Measurements from ENCODE around the gene FUCA2.
A peak's percentile ranks its signal among the peaks of the same experiment; 100 is the strongest.
"Not testable (repeated sequence)": the region's sequence is repeated elsewhere in the genome, so short reads cannot be mapped to it uniquely, and the experiment has no call there.

The FUCA2 gene

DNA sequence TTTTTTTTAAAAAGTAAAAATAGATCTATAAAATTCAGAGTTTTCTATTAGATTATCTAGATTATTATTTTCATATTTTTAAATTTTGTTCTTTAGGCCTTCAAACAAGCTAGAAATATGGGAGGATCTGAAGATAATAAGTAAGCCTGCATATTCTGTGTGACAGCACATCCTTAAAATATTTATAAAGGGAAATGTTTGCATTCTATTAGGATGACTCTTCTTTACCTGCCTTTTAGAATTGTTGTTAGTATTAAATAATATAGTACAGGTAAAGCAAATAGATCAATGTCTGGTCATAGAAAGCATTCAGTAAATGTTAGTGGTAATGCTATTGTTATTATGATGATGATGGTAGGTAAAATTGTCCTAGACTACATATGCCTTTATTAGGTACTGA lies 43.5 kb downstream of the FUCA2 start:
- no peaks in the 10 kb centered on the region for H3K9me3 ChIP-seq (replicated peaks in 1 of 11)
- H3K4me1 ChIP-seq, result no peaks in the 10 kb centered on the region
- H3K4me2 ChIP-seq, result no peak overlapping the region
- no peaks in the 10 kb centered on the region for H4K20me1 ChIP-seq
- H3K36me3 ChIP-seq, result peaks cover 15 to 49% (median 35%) of the 10 kb centered on the region in 11 experiments; a peak in 20 of 22 replicates
- no peak overlapping the region for H3K9ac ChIP-seq
- TF ChIP-seq Cebpa-rat (IDR thresholded peaks at IDR 0.05), result no peak
- no peak overlapping the region for H3K4me3 ChIP-seq
- H3K27me3 ChIP-seq, result no peaks in the 10 kb centered on the region
- H3K27ac ChIP-seq, result no peak overlapping the region

DNA sequence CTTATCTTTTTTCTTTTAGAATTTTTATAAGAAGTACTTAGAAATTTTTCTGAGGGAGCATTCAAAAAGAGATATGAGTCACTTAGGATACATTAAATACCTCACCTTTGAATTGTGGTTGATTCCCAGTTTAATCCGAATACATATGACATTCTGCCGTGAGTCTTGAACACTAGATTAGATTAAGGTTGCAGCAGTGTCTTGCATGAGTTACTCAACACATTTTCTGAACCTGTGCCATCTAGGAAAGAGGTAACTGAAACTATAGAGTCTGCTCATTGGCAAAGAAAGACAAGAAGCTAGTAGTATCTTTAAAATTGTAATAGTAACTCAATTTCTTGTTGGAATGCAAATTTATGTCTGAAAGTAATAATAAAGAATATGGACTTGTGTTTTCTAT lies 46.0 kb downstream of the FUCA2 start:
- Histone ChIP-seq H3K27me3 (no peaks in the 10 kb centered on the region), H3K27ac (no peak overlapping the region), H3K36me3 (peaks cover 4 to 46% (median 35%) of the 10 kb centered on the region in 11 experiments; a peak in 21 of 22 replicates), H3K9ac (no peak overlapping the region), H3K9me3 (replicated peaks in 1 of 11) (no peaks in the 10 kb centered on the region), H4K20me1 (no peaks in the 10 kb centered on the region), H3K4me1 (no peaks in the 10 kb centered on the region), H3K4me3 (no peak overlapping the region), H3K4me2 (no peak overlapping the region)
- no peak for TF ChIP-seq Cebpa-rat (IDR thresholded peaks at IDR 0.05)

DNA sequence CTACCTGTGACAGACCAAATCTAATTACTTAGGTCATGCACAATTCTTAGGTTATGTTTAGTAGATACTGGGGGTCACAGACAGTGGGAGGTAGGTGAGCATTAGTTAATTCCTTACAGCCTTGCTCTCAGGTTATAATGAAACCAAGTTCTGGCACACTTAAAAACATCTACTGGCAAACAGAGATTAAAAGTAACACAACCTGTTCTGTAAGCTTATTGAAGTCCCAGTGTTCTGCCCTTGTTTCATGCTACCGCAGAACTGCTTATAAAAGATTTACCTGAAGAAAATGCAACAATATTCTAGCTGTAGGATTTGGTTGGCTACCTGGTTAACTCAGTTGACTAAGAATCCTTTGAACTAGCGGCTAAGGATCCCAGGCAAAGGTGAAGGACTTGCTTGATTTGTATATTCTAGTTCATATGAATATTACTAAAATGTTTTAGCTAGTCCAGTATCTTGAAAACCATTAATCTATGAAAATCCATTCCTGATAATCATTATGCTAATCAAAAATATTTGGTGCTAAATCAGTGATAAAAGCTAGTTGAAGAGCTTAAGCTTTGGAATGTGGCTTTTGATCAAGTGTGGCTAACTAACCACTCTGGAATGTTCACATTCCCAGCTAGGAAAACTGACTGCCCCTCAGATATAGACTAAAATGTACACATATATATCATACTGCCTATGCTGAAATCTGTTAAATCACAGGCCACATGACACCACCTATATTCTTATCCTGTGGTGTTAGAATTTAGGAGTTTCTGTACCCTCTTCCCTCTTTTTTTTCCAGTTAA lies 53.8 kb downstream of the FUCA2 start:
- Histone ChIP-seq H3K4me3 (no peak overlapping the region), H3K4me2 (no peak overlapping the region), H3K4me1 (peaks cover 0 to 6% (median 0%) of the 10 kb centered on the region in 10 experiments; a peak in 9 of 20 replicates), H3K9ac (no peak overlapping the region), H3K27me3 (no peaks in the 10 kb centered on the region), H3K27ac (no peak overlapping the region), H3K36me3 (peaks cover 16 to 45% (median 33%) of the 10 kb centered on the region in 11 experiments), H4K20me1 (peaks cover 0 to 6% (median 0%) of the 10 kb centered on the region in 11 experiments; a peak in 1 of 22 replicates), H3K9me3 (replicated peaks in 1 of 11) (no peaks in the 10 kb centered on the region)
- no peak for TF ChIP-seq Cebpa-rat (IDR thresholded peaks at IDR 0.05)

DNA sequence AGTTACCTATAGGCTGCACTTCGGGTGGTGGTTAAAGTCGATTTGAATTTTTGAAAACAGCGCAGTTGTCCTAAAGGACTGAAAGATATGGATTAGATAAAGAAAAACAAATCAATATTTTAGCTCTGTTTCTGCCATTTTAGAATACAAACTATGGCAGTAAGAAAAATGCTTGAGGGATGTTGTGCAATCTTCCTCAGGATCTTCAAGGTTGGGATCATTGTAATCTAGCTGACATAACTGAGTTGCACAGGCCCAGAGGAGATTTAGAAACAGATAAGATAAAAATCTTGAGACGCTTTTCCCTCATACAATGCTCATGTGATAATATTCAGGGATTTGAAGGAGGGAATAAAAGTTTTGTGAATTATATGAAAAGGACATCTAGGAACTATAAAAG lies 60.0 kb downstream of the FUCA2 start:
- Histone ChIP-seq H3K9me3 (replicated peaks in 1 of 11) (no peaks in the 10 kb centered on the region), H3K9ac (peak overlapping the region; percentile 81 to 92 (median 90); a peak in 21 of 22 replicates), H3K4me1 (peaks cover 18 to 35% (median 25%) of the 10 kb centered on the region in 10 experiments), H3K4me2 (peak overlapping the region; percentile 78 to 93 (median 85)), H3K27ac (peak overlapping the region in 10 of 11 experiments; percentile 77 to 91 (median 89); a peak in 20 of 22 replicates), H3K36me3 (peaks cover 0 to 14% (median 5%) of the 10 kb centered on the region in 11 experiments; a peak in 5 of 22 replicates), H3K27me3 (no peaks in the 10 kb centered on the region), H4K20me1 (peaks cover 0 to 6% (median 0%) of the 10 kb centered on the region in 11 experiments; a peak in 2 of 22 replicates), H3K4me3 (peak overlapping the region; percentile 76 to 84 (median 80))
- TF ChIP-seq Cebpa-rat (IDR thresholded peaks at IDR 0.05), result peak in 2 of 11 experiments; percentile 72 to 74; a peak in 7 of 22 replicates

DNA sequence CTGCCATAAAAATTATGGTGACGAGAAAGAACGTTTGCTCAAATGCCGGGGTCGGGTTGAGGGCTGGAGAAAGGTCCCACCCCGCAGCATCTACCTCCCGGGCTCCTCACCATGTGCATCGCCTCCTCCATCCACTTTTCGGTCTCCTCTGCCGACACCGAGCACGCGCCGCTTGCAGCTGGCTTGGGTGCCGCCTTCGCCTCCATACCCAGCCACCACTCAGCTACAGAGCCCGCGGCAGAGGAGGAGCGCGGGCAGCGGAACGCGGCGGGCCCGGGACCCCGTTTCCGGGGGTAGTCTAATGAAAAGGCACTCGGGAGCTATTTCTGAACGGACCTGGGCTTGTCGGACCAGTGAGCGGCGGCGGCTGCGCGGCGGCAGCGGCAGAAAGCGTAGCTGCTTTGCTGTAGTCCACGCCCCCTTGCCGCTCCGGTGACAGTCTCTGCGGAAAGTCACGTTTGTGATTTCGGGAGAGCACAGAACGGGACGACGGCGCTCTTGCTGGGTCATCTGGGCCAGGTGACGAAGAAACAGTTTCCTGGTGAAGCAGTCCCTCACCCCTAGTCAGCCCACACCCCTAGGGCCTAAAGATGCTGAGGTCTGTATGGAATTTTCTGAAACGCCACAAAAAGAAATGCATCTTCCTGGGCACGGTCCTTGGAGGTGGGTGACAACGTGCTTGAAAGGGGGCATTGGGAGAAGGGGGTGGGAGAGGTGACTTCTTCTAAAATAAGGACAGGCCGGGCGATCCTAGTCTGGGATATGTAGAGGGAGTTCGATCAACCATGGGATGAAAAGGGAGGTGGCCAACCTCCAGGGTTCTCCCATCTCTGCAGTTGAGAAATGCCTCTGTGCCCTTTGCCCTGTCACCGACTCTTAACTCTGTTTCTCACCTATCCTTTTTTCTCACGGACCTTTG lies 60.8 kb downstream of the FUCA2 start, which contains the start of the genes ADAT2 and PEX3:
Gene ADAT2, minus strand, starts transcription at position 243 of the 919 bp plus-strand sequence. Its CDS starts 37 bp downstream, at position 206.
Gene PEX3, plus strand, starts transcription at position 353 of the 919 bp plus-strand sequence. Its CDS starts 238 bp downstream, at position 591.
- H3K27ac ChIP-seq, result peak within 1 kb of the TSS; percentile 54 to 91 (median 89)
- TF ChIP-seq Cebpa-rat (IDR thresholded peaks at IDR 0.05), result no peak
- peaks cover 0 to 18% (median 5%) of the 10 kb centered on the region in 11 experiments; a peak in 6 of 22 replicates for H3K36me3 ChIP-seq
- H3K9me3 ChIP-seq (replicated peaks in 1 of 11), result no peaks in the 10 kb centered on the region
- peak within 1 kb of the TSS; percentile 76 to 84 (median 80) for H3K4me3 ChIP-seq
- peak within 1 kb of the TSS; percentile 78 to 96 (median 91) for H3K4me2 ChIP-seq
- peaks cover 18 to 35% (median 25%) of the 10 kb centered on the region in 10 experiments for H3K4me1 ChIP-seq
- H3K9ac ChIP-seq, result peak within 1 kb of the TSS; percentile 81 to 92 (median 90)
- H3K27me3 ChIP-seq, result no peaks in the 10 kb centered on the region
- H4K20me1 ChIP-seq, result peaks cover 0 to 7% (median 0%) of the 10 kb centered on the region in 11 experiments; a peak in 2 of 22 replicates

DNA sequence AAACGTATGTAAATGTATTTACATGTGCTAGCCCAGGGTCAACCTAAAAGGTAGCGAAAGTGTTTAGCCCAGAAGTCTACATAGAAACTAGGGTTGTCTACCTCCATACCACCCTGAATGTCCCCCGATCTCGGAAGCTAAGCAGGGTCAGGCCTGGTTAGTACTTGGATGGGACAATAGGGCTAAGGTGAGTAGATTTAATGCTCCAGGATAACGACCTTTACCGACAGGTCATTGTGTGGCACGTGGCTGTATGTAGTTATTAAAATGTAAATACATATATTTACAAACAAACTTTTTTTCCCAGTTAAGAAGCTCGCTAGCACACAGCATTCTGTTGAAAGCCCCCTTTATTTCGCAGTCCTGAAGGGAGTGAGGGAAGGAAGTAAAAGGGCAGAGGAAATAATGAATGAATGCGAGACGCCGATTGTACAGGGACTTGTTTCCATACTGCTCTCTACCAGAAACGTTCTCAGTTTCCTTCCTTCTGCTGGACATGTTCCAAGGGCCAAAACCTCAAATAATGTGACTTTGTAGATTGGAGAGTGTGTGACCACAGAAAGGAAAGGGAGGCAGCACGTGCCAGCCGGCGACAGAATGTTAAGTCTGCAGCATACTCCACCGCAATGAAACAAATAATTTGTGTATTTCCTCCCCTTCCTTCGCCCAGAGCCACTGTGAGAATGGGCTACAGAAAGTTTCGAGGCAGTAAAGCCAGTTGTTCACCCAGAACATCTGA lies 61.6 kb downstream of the FUCA2 start:
- Histone ChIP-seq H3K36me3 (peaks cover 0 to 27% (median 5%) of the 10 kb centered on the region in 11 experiments; a peak in 8 of 22 replicates), H3K9ac (peak overlapping the region; percentile 81 to 92 (median 90))

DNA sequence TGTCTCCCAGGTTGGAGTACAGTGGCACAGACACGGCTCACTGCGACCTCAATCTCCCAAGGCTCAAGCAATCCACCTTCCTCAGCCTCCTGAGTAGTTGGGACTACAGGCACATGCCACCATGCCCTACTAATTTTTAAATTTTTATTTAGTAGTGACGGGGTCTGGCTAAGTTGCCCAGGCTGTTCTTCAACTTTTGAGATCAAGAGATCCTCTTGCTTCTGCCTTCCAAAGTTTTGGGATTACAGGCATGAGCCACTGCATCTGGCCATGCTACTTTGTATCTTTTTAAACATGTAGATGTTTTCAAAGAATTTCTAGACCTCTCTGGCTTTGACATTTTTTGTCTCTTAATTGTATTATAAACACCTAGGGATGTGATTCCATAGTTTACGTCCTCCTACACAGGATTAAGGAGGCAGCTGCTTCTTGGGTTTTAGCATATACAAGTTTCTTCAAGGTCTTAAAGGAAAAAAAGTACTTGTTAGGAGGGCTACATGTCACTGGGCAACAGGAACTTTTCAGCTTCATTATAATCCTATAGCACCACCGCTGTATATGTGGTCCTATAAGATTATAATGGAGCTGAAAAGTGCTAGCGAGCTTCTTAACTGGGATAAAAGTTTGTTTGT lies 62.3 kb downstream of the FUCA2 start:
- Histone ChIP-seq H3K4me1 (peaks cover 18 to 35% (median 25%) of the 10 kb centered on the region in 10 experiments), H4K20me1 (peaks cover 0 to 7% (median 0%) of the 10 kb centered on the region in 11 experiments; a peak in 2 of 22 replicates), H3K36me3 (peaks cover 0 to 33% (median 7%) of the 10 kb centered on the region in 11 experiments; a peak in 11 of 22 replicates), H3K4me3 (peak overlapping the region; percentile 76 to 84 (median 80)), H3K9ac (peak overlapping the region; percentile 81 to 92 (median 90)), H3K27ac (peak overlapping the region; percentile 54 to 91 (median 89); a peak in 21 of 22 replicates), H3K27me3 (no peaks in the 10 kb centered on the region), H3K4me2 (peak overlapping the region; percentile 76 to 96 (median 89)), H3K9me3 (replicated peaks in 1 of 11) (no peaks in the 10 kb centered on the region)
- TF ChIP-seq Cebpa-rat (IDR thresholded peaks at IDR 0.05), result no peak

More for the DNA sequence above, 61.6 kb downstream of the FUCA2 start:
- H3K4me1 ChIP-seq, result peaks cover 18 to 35% (median 25%) of the 10 kb centered on the region in 10 experiments
- no peaks in the 10 kb centered on the region for H3K27me3 ChIP-seq
- H3K4me3 ChIP-seq, result peak overlapping the region; percentile 76 to 84 (median 80)
- H3K27ac ChIP-seq, result peak overlapping the region; percentile 54 to 91 (median 89)
- TF ChIP-seq Cebpa-rat (IDR thresholded peaks at IDR 0.05), result no peak
- peak overlapping the region; percentile 76 to 96 (median 89) for H3K4me2 ChIP-seq
- peaks cover 0 to 7% (median 0%) of the 10 kb centered on the region in 11 experiments; a peak in 2 of 22 replicates for H4K20me1 ChIP-seq
- no peaks in the 10 kb centered on the region for H3K9me3 ChIP-seq (replicated peaks in 1 of 11)

DNA sequence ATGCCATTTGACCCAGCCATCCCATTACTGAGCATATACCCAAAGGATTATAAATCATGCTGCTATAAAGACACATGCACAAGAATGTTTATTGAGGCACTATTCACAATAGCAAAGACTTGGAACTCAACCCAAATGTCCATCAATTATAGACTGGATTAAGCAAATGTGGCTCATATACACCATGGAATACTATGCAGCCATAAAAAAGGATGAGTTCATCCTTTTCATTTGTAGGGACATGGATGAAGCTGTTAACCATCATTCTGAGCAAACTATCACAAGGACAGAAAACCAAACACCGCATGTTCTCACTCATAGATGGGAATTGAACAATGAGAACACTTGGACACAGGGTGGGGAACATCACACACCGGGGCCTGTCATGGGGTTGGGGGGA lies 63.7 kb downstream of the FUCA2 start:
- not testable (repeated sequence) for H3K4me2 ChIP-seq; H3K27ac ChIP-seq; H3K4me3 ChIP-seq; H3K9ac ChIP-seq; H3K27me3 ChIP-seq; H3K9me3 ChIP-seq (replicated peaks in 1 of 11); H4K20me1 ChIP-seq
- H3K4me1 ChIP-seq, result peaks cover 18 to 30% (median 24%) of the 10 kb centered on the region in 10 experiments
- H3K36me3 ChIP-seq, result peaks cover 9 to 32% (median 14%) of the 10 kb centered on the region in 11 experiments; a peak in 14 of 22 replicates
